ENCODE data around the gene DYRK3.

DNA sequence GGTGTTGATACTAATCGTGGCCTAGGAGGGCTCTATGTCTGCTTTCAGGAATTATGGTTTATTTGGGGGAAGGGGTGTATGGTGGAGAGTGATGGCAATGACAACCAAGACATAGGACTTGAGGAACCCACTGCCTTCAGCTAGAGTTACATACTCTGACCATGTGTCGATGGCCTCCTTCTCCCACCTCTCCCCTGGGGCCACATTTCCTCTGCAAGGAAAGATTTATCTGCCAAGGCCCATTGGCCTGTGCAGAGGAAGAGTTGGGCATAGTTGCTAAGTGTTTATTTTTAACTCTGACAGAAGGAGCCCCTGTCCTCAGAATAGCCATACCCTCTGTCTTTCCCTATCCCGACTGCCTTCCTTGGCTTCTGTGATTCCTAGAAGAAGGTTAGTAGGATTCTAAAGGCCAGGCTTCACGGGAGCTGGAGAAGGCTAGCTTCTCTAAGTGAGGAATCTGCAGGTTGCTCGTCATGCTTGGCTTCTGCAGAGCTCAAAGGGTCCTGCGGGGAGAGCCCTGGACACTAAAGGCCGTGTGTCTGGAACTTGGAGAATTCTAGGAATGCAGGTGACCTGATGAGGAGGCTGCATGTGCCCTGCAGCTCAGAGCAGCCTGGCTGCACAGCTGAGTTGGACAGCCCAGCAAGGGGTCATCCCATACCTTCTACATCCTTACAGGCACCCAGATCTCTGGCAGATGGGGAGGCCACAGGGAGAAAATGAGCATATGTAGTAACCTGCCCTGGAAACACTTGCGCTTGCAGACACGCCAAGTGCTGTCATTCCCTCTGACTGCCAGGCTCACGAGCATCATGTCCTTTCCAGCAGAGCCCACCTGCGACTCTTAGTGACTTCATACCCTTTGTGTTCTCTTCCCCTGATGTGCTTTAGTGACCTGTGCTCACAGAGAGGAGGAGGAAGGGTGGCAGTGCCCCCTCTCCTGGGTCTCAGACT lies 59.1 kb downstream of the DYRK3 start:
- TF ChIP-seq, protein P1, sequence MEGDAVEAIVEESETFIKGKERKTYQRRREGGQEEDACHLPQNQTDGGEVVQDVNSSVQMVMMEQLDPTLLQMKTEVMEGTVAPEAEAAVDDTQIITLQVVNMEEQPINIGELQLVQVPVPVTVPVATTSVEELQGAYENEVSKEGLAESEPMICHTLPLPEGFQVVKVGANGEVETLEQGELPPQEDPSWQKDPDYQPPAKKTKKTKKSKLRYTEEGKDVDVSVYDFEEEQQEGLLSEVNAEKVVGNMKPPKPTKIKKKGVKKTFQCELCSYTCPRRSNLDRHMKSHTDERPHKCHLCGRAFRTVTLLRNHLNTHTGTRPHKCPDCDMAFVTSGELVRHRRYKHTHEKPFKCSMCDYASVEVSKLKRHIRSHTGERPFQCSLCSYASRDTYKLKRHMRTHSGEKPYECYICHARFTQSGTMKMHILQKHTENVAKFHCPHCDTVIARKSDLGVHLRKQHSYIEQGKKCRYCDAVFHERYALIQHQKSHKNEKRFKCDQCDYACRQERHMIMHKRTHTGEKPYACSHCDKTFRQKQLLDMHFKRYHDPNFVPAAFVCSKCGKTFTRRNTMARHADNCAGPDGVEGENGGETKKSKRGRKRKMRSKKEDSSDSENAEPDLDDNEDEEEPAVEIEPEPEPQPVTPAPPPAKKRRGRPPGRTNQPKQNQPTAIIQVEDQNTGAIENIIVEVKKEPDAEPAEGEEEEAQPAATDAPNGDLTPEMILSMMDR (IDR thresholded peaks at IDR 0.05; ENCODE audit: low read depth, low read length): no peak
- no peak for TF ChIP-seq POLR2A (IDR thresholded peaks at IDR 0.05; ENCODE audit: extremely low read depth, insufficient read length)

Measured in NB4 (cell line).